Astrocyte of the cerebellum (primary cell): ENCODE results near the gene ELOVL2.
"Not testable (repeated sequence)": the region's sequence is repeated elsewhere in the genome, so short reads cannot be mapped to it uniquely, and the experiment has no call there.

ENCODE experiments used
- DNase-seq: peaks from one replicate; pipeline ENCODE4 v3.0.0-alpha.2; 2011; ENCODE audit warnings: low read depth
- H3K4me3 ChIP-seq: 2 replicates; pipeline ENCODE4 v1.5.1; 2011; ENCODE audit warnings: mild to moderate bottlenecking, low read depth, low read length, moderate library complexity
- CTCF ChIP-seq: IDR thresholded peaks from 2 replicates; pipeline ENCODE4 v1.5.1; 2012; ENCODE audit warnings: low read length, low read depth, moderate library complexity, mild to moderate bottlenecking; ENCODE audit errors: missing control alignments
- in situ Hi-C: cut with HindIII; loops from 2 replicates; pipeline ENCODE4 v1.10.0; 2017; ENCODE audit warnings: low sequenced_read_pairs

Gene ELOVL2

GRCh38 chr6:11009353-11009752, 34.8 kb downstream of the ELOVL2 start:
- in situ Hi-C loops = no loop called here
- TF ChIP-seq CTCF = no peak
- no peak overlapping the region for H3K4me3 ChIP-seq
- DNase-seq = no peak

GRCh38 chr6:11008821-11009220, 35.3 kb downstream of the ELOVL2 start:
- TF ChIP-seq CTCF = no peak
- no peak overlapping the region for H3K4me3 ChIP-seq
- DNase-seq = no peak
- in situ Hi-C loops = no loop called here

GRCh38 chr6:11007715-11008608, 36.1 kb downstream of the ELOVL2 start:
- H3K4me3 ChIP-seq = no peak overlapping the region
- no peak for TF ChIP-seq CTCF
- in situ Hi-C loops = no loop called here
- no peak for DNase-seq

- in situ Hi-C loops = no loop called here
- H3K4me3 ChIP-seq = no peak overlapping the region
- no peak for TF ChIP-seq CTCF
- DNase-seq = no peak
These were observed 38.0 kb downstream of the ELOVL2 start for GRCh38 chr6:11006061-11006460.

GRCh38 chr6:11003297-11003696, 40.8 kb downstream of the ELOVL2 start:
- H3K4me3 ChIP-seq, DNase-seq, in situ Hi-C loops: not testable (repeated sequence)

- no peak overlapping the region for H3K4me3 ChIP-seq
- in situ Hi-C loops = no loop called here
- DNase-seq = no peak
- no peak for TF ChIP-seq CTCF
These were observed 41.9 kb downstream of the ELOVL2 start for GRCh38 chr6:11002176-11002575.

GRCh38 chr6:10999994-11000393, 44.1 kb downstream of the ELOVL2 start:
- peak; percentile 66 for DNase-seq
- in situ Hi-C loops = no loop called here
- TF ChIP-seq CTCF = no peak
- H3K4me3 ChIP-seq = no peak overlapping the region
